HepG2 (cell line): ENCODE results near the gene BCAT1. TPM values are rescaled to one million over a fixed set of nuclear protein-coding genes. Genes with fewer than 3 reads are reported as not detected.

ENCODE experiments used
- ATAC-seq: fragments of 200-7000 bp; cut with Tn5 transposase; 3 replicates; pipeline ENCODE4 v1.9.1; 2020; ENCODE audit warnings: mild to moderate bottlenecking, moderate library complexity
- BruUV-seq: library from RNA; stranded (reverse); fragments of 400-500 nt; replicated peaks from 2 replicates; lab custom pipeline; 2021; lab: Mats Ljungman, UMichigan
- CTCF ChIA-PET: fragments of 300-600 bp; formaldehyde crosslinking; extraction: SDS; loops from one replicate; lab custom pipeline; 2021; ENCODE audit warnings: low total read pairs, inconsistent platforms, low intra/inter-chr PET ratio; lab: Yijun Ruan, JAX
- POLR2A ChIA-PET: fragments of 350-600 bp; sonication (Branson Sonifier 250); formaldehyde crosslinking; loops from one replicate; lab custom pipeline; 2020; ENCODE audit warnings: antibody characterized with exemption, inconsistent platforms; lab: Yijun Ruan, JAX
- DNase-seq: peaks from one replicate; pipeline ENCODE4 v3.0.0-alpha.2; 2015; ENCODE audit warnings: low spot score
- FAIRE-seq: peaks from 3 replicates; lab custom pipeline; 2011; peaks lifted over from hg19 to GRCh38; lab: Jason Lieb, UNC
- H2AFZ ChIP-seq: one replicate; pipeline ENCODE4 v1.6.1; 2011; ENCODE audit warnings: low read length, inconsistent platforms
- H3K27ac ChIP-seq: fragments of 300-600 bp; 3 replicates; pipeline ENCODE4 v1.8.0; 2011; ENCODE audit warnings: mixed run types, mild to moderate bottlenecking, mixed read lengths, low read length, inconsistent platforms; ENCODE audit not compliant: insufficient read depth; ENCODE audit errors: extremely low read length
- H3K27me3 ChIP-seq, 2 experiments: fragments of 200-600 bp in 1 of 2; 2 replicates in 1 of 2; 3 replicates in 1 of 2; pipeline versions ENCODE4 v1.6.0 to v1.8.0; 2011; ENCODE audit warnings: low read length in 2 of 2, mild to moderate bottlenecking in 2 of 2, moderate library complexity in 2 of 2, inconsistent platforms in 1 of 2; ENCODE audit not compliant: insufficient read depth in 2 of 2, control insufficient read depth in 1 of 2
- H3K36me3 ChIP-seq, 2 experiments: fragments of 200-600 bp in 1 of 2; replicated peaks in 1 of 2; 2 replicates in 1 of 2; 3 replicates in 1 of 2; pipeline versions ENCODE4 v1.5.1 to v1.8.0; 2011; ENCODE audit warnings: low read length in 2 of 2, inconsistent platforms in 1 of 2; ENCODE audit not compliant: insufficient read depth in 2 of 2, control insufficient read depth in 1 of 2
- H3K4me1 ChIP-seq: 2 replicates; pipeline ENCODE4 v1.5.1; 2012; ENCODE audit warnings: low read length, inconsistent platforms; ENCODE audit not compliant: insufficient read depth
- H3K4me2 ChIP-seq: 2 replicates; pipeline ENCODE4 v1.6.0; 2011; ENCODE audit warnings: low read depth, low read length, inconsistent platforms
- H3K4me3 ChIP-seq, 3 experiments: fragments of 200-600 bp in 1 of 3; sonication (generic), shearing (Covaris generic) in 1 of 3; replicated peaks in 1 of 3; 2 replicates each; pipeline ENCODE4 v1.5.1; 2011 to 2016; ENCODE audit warnings: low read length in 3 of 3, inconsistent platforms in 2 of 3, low read depth in 2 of 3, mild to moderate bottlenecking in 2 of 3, control low read depth in 1 of 3, mixed read lengths in 1 of 3; ENCODE audit not compliant: insufficient read depth in 1 of 3
- H3K79me2 ChIP-seq: one replicate; pipeline ENCODE4 v1.6.1; 2011; ENCODE audit warnings: low read length, inconsistent platforms; ENCODE audit not compliant: insufficient read depth
- H3K9ac ChIP-seq: 2 replicates; pipeline ENCODE4 v1.6.0; 2011; ENCODE audit warnings: mild to moderate bottlenecking, low read depth, low read length, inconsistent platforms; ENCODE audit not compliant: insufficient read depth
- H3K9me3 ChIP-seq: 2 replicates; pipeline ENCODE4 v1.5.1; 2012; ENCODE audit warnings: mild to moderate bottlenecking, low read length
- H4K20me1 ChIP-seq: 2 replicates; pipeline ENCODE4 v1.6.0; 2011; ENCODE audit warnings: inconsistent platforms, mild to moderate bottlenecking, low read length, moderate library complexity; ENCODE audit not compliant: insufficient read depth
- ATAD3A ChIP-seq: sonication (generic); formaldehyde crosslinking; IDR thresholded peaks from 2 replicates; pipeline ENCODE4 v1.4.0; 2020; ENCODE audit warnings: missing genetic modification reagents
- CHCHD3 ChIP-seq: sonication (generic); formaldehyde crosslinking; IDR thresholded peaks from 2 replicates; pipeline ENCODE4 v1.8.0; 2022; ENCODE audit warnings: mild to moderate bottlenecking, missing genetic modification reagents, moderate library complexity
- CREB1 ChIP-seq, 2 experiments: fragments of 450-650 bp in 1 of 2; IDR thresholded peaks; 2 replicates each; pipeline ENCODE4 v1.6.1; 2016 to 2017; ENCODE audit warnings: control low read depth in 1 of 2, mild to moderate bottlenecking in 1 of 2, missing compliant biosample characterization in 1 of 2, missing genetic modification characterization in 1 of 2
- RORA ChIP-seq: sonication (generic); formaldehyde crosslinking; IDR thresholded peaks from 2 replicates; pipeline ENCODE4 v1.5.0; 2020; ENCODE audit warnings: mild to moderate bottlenecking, missing genetic modification reagents, moderate library complexity
- ZNF280D ChIP-seq: sonication (generic); formaldehyde crosslinking; IDR thresholded peaks from 2 replicates; pipeline ENCODE4 v1.5.1; 2020; ENCODE audit warnings: mild to moderate bottlenecking, missing genetic modification reagents
- ZNF639 ChIP-seq: conservative IDR thresholded peaks from 2 replicates; pipeline ENCODE4 v1.6.1; 2018; ENCODE audit warnings: missing genetic modification reagents
- in situ Hi-C: cut with HindIII; loops from 2 replicates; pipeline ENCODE4 v1.10.0; 2017; ENCODE audit warnings: low pct_unique_long_range_greater_than_20kb; ENCODE audit not compliant: extremely low pct_ligation_motif_present
- intact Hi-C: fragments of 100-400 bp; cut with micrococcal nuclease; formaldehyde crosslinking; loops from one replicate; pipeline ENCODE4 v1.10.0; 2022; ENCODE audit not compliant: unreplicated experiment
- polyA plus RNA-seq, 8 experiments: library from polyadenylated mRNA; depleted of rRNA in 3 of 8; stranded (reverse) in 7 of 8; unstranded in 1 of 8; fragments of >200 nt; fragmentation: Illumina TruSeq in 4 of 8; extraction: Trizol in 4 of 8; gene quantifications; 2 replicates each; pipeline versions ENCODE4 v1.2.1 to v1.2.3, GENCODE V29; 2011 to 2016; ENCODE audit warnings: low read depth in 4 of 8, missing spikeins in 1 of 8, mixed read lengths in 1 of 8; ENCODE audit not compliant: insufficient read depth in 1 of 8
- total RNA-seq, 5 experiments: library from RNA; depleted of rRNA; stranded (reverse); fragments of >200 nt; fragmentation: Illumina TruSeq; extraction: Trizol; gene quantifications; 2 replicates each; pipeline ENCODE4 v1.2.3, GENCODE V29; 2016; ENCODE audit warnings: low read depth in 1 of 5
- TF ChIP-seq, protein P1 (sequence below): sonication (generic); formaldehyde crosslinking; IDR thresholded peaks from 2 replicates; pipeline ENCODE4 v1.4.0; 2020; ENCODE audit warnings: missing genetic modification reagents, borderline replicate concordance
- TF ChIP-seq, protein P2 (sequence below): sonication (generic); formaldehyde crosslinking; IDR thresholded peaks from 2 replicates; pipeline ENCODE4 v1.5.1; 2020; ENCODE audit warnings: missing genetic modification reagents, mild to moderate bottlenecking, borderline replicate concordance
- TF ChIP-seq, protein P3 (sequence below): sonication (generic); formaldehyde crosslinking; IDR thresholded peaks from 2 replicates; pipeline ENCODE4 v1.9.0; 2021; ENCODE audit warnings: missing genetic modification reagents, borderline replicate concordance
- TF ChIP-seq, protein P4 (sequence below): IDR thresholded peaks from 2 replicates; pipeline ENCODE4 v1.6.1; 2016

Gene BCAT1
- total and polyA plus RNA-seq, 2 of the 13 experiments (the other 11 are each of a cell fraction or from before 2014, with no cell fraction given): 8.0 to 75.5 TPM

DNA sequence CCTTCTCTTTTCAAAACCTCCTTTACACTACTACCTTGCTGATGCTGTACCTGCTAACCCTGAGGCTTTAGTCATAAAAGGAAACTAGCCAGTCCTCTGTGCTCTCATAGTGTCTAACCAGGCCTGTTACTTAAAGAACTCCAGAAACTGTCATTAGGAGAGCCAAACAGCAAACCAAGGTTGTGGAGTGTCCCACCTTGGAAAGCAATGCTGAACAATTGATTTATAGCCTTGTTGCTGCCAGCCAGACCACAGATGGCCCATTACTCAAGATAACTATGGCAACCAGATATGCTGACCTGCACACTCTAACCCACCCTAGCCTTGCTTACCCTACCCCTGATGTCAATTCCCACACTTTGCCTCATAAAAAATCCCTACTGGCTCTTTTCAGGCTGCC is 26.5 kb upstream of the BCAT1 start:
- intact Hi-C loops (no loop called here), in situ Hi-C loops (no loop called here)
- H3K36me3 ChIP-seq: no peaks in the 10 kb centered on the region
- H2AFZ ChIP-seq: no peak overlapping the region
- DNase-seq (no peak), ATAC-seq (no peak), FAIRE-seq (no peak)
- ChIA-PET CTCF (no interaction called here), POLR2A (no interaction called here)
- no peak overlapping the region for H3K9ac ChIP-seq
- no peaks in the 10 kb centered on the region for H3K27me3 ChIP-seq
- no peak overlapping the region for H3K4me3 ChIP-seq
- H3K79me2 ChIP-seq: no peaks in the 10 kb centered on the region
- no peaks in the 10 kb centered on the region for H4K20me1 ChIP-seq
- H3K4me2 ChIP-seq: no peak overlapping the region
- BruUV-seq: no TSS peak
- no peaks in the 10 kb centered on the region for H3K4me1 ChIP-seq
- H3K27ac ChIP-seq: no peak overlapping the region
- H3K9me3 ChIP-seq: no peaks in the 10 kb centered on the region
- no peak for TF ChIP-seq CHCHD3 (CRISPR knock-in tag)
- TF ChIP-seq ATAD3A: no peak
- TF ChIP-seq ZNF280D (CRISPR knock-in tag): no peak
- TF ChIP-seq, protein P1, sequence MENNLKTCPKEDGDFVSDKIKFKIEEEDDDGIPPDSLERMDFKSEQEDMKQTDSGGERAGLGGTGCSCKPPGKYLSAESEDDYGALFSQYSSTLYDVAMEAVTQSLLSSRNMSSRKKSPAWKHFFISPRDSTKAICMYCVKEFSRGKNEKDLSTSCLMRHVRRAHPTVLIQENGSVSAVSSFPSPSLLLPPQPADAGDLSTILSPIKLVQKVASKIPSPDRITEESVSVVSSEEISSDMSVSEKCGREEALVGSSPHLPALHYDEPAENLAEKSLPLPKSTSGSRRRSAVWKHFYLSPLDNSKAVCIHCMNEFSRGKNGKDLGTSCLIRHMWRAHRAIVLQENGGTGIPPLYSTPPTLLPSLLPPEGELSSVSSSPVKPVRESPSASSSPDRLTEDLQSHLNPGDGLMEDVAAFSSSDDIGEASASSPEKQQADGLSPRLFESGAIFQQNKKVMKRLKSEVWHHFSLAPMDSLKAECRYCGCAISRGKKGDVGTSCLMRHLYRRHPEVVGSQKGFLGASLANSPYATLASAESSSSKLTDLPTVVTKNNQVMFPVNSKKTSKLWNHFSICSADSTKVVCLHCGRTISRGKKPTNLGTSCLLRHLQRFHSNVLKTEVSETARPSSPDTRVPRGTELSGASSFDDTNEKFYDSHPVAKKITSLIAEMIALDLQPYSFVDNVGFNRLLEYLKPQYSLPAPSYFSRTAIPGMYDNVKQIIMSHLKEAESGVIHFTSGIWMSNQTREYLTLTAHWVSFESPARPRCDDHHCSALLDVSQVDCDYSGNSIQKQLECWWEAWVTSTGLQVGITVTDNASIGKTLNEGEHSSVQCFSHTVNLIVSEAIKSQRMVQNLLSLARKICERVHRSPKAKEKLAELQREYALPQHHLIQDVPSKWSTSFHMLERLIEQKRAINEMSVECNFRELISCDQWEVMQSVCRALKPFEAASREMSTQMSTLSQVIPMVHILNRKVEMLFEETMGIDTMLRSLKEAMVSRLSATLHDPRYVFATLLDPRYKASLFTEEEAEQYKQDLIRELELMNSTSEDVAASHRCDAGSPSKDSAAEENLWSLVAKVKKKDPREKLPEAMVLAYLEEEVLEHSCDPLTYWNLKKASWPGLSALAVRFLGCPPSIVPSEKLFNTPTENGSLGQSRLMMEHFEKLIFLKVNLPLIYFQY (CRISPR knock-in tag): no peak
- TF ChIP-seq, protein P2, sequence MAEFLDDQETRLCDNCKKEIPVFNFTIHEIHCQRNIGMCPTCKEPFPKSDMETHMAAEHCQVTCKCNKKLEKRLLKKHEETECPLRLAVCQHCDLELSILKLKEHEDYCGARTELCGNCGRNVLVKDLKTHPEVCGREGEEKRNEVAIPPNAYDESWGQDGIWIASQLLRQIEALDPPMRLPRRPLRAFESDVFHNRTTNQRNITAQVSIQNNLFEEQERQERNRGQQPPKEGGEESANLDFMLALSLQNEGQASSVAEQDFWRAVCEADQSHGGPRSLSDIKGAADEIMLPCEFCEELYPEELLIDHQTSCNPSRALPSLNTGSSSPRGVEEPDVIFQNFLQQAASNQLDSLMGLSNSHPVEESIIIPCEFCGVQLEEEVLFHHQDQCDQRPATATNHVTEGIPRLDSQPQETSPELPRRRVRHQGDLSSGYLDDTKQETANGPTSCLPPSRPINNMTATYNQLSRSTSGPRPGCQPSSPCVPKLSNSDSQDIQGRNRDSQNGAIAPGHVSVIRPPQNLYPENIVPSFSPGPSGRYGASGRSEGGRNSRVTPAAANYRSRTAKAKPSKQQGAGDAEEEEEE (CRISPR knock-in tag): no peak
- TF ChIP-seq, protein P3, sequence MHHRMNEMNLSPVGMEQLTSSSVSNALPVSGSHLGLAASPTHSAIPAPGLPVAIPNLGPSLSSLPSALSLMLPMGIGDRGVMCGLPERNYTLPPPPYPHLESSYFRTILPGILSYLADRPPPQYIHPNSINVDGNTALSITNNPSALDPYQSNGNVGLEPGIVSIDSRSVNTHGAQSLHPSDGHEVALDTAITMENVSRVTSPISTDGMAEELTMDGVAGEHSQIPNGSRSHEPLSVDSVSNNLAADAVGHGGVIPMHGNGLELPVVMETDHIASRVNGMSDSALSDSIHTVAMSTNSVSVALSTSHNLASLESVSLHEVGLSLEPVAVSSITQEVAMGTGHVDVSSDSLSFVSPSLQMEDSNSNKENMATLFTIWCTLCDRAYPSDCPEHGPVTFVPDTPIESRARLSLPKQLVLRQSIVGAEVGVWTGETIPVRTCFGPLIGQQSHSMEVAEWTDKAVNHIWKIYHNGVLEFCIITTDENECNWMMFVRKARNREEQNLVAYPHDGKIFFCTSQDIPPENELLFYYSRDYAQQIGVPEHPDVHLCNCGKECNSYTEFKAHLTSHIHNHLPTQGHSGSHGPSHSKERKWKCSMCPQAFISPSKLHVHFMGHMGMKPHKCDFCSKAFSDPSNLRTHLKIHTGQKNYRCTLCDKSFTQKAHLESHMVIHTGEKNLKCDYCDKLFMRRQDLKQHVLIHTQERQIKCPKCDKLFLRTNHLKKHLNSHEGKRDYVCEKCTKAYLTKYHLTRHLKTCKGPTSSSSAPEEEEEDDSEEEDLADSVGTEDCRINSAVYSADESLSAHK (CRISPR knock-in tag): no peak
- TF ChIP-seq, protein P4, sequence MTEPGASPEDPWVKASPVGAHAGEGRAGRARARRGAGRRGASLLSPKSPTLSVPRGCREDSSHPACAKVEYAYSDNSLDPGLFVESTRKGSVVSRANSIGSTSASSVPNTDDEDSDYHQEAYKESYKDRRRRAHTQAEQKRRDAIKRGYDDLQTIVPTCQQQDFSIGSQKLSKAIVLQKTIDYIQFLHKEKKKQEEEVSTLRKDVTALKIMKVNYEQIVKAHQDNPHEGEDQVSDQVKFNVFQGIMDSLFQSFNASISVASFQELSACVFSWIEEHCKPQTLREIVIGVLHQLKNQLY (CRISPR knock-in tag): no peak
- no peak for TF ChIP-seq RORA (CRISPR knock-in tag)
- TF ChIP-seq CREB1 (IDR thresholded peaks at IDR 0.05): no peak
- no peak for TF ChIP-seq CREB1 (CRISPR knock-in tag; IDR thresholded peaks at IDR 0.05)
- no peak for TF ChIP-seq ZNF639 (CRISPR knock-in tag)
